Transverse colon (tissue), 4 donors: ENCODE results near the gene RAB6B. TPM values are rescaled to one million over a fixed set of nuclear protein-coding genes. Genes with fewer than 3 reads are reported as not detected.

Experiments
- DNase-seq: peaks from one replicate; pipeline ENCODE4 v3.0.0-alpha.2; 2019
- H3K27ac ChIP-seq, 4 donors: fragments of 200-600 bp; sonication (generic); 2 replicates each; pipeline ENCODE4 v1.5.1; 2016 to 2018; ENCODE audit warnings: inconsistent platforms in 4 of 4
- H3K27me3 ChIP-seq: fragments of 200-600 bp; sonication (generic); 2 replicates; pipeline ENCODE4 v1.5.1; 2017; ENCODE audit warnings: inconsistent platforms
- H3K36me3 ChIP-seq, 4 donors: fragments of 200-600 bp; sonication (generic); 2 replicates each; pipeline ENCODE4 v1.5.1; 2017 to 2019; ENCODE audit warnings: inconsistent platforms in 4 of 4
- H3K4me1 ChIP-seq, 4 donors: fragments of 200-600 bp; sonication (generic); 2 replicates each; pipeline ENCODE4 v1.5.1; 2017 to 2020; ENCODE audit warnings: inconsistent platforms in 4 of 4
- H3K4me3 ChIP-seq, 4 donors: fragments of 200-600 bp; sonication (generic); 1 replicate in 1 of 4; 2 replicates in 3 of 4; pipeline versions ENCODE4 v1.5.1 to v1.6.1; 2017 to 2019; ENCODE audit warnings: inconsistent platforms in 4 of 4
- H3K9me3 ChIP-seq, 2 donors: fragments of 200-600 bp; sonication (generic); 2 replicates each; pipeline ENCODE4 v1.5.1; 2017 to 2019; ENCODE audit warnings: inconsistent platforms in 2 of 2
- CTCF ChIP-seq, 5 experiments: fragments of 200-600 bp in 3 of 5; fragments of 450-650 bp in 2 of 5; sonication (generic) in 3 of 5; IDR thresholded peaks; 1 replicate in 2 of 5; 2 replicates in 3 of 5; pipeline ENCODE4 v1.5.1; 2016 to 2017; ENCODE audit warnings: antibody characterized with exemption in 5 of 5, inconsistent platforms in 3 of 5, mild to moderate bottlenecking in 2 of 5, moderate library complexity in 1 of 5
- EP300 ChIP-seq: sonication (generic); formaldehyde crosslinking; IDR thresholded peaks from one replicate; pipeline ENCODE4 v1.6.1; 2017; ENCODE audit warnings: antibody characterized with exemption, low read depth
- POLR2A ChIP-seq: fragments of 450-650 bp; IDR thresholded peaks from one replicate; pipeline ENCODE4 v1.6.1; 2016; ENCODE audit warnings: antibody characterized with exemption, mild to moderate bottlenecking, moderate library complexity
- POLR2AphosphoS5 ChIP-seq, 3 donors: sonication (generic); formaldehyde crosslinking; IDR thresholded peaks; one replicate each; pipeline ENCODE4 v1.6.1; 2016; ENCODE audit warnings: antibody characterized with exemption in 3 of 3
- WGBS, 2 donors: methylation state at CpG; one replicate each; pipeline ENCODE4 v1.1.5; 2018; ENCODE audit warnings: low coverage in 1 of 2; 5-methylcytosine and 5-hydroxymethylcytosine counted together
- in situ Hi-C, 4 donors: fragments of 200-750 bp; cut with MboI; loops; one replicate each; pipeline versions ENCODE4 v1.15.0 to v1.15.1; 2017; ENCODE audit warnings: low sequenced_read_pairs in 3 of 4, low pct_ligation_motif_present in 1 of 4, low pct_unique_long_range_greater_than_20kb in 1 of 4
- intact Hi-C: fragments of 100-400 bp; cut with DNase I; formaldehyde crosslinking; loops from one replicate; pipeline ENCODE4 v1.15.1; 2023; ENCODE audit warnings: low total_unique reads
- total RNA-seq, 4 donors: library from RNA; depleted of rRNA; stranded (reverse); fragments of >200 nt; gene quantifications; one replicate each; pipeline ENCODE4 v1.1.0, GENCODE V29; 2016

Gene RAB6B
- total RNA-seq, 4 donors from 2014 or later = 1.2 to 4.8 (median 2.2) TPM

- TF ChIP-seq POLR2A (no peak), POLR2AphosphoS5 (IDR thresholded peaks at IDR 0.05) (no peak), EP300 (no peak), CTCF (IDR thresholded peaks at IDR 0.05) (no peak)
- intact Hi-C loops = no loop called here
- Histone ChIP-seq H3K27me3 (no peaks in the 10 kb centered on the region), H3K36me3 (no peaks in the 10 kb centered on the region), H3K27ac (no peak overlapping the region), H3K4me1 (no peaks in the 10 kb centered on the region), H3K9me3 (no peaks in the 10 kb centered on the region), H3K4me3 (no peak overlapping the region)
- no peak for DNase-seq
- 94 to 100% methylated on average over 2 to 4 of the region's 4 CpGs for WGBS, 2 donors
- in situ Hi-C loops = no loop called here
Measured at GRCh38 chr3:133855002-133855370, 40.7 kb downstream of the RAB6B start.

GRCh38 chr3:133854264-133855001, 41.2 kb downstream of the RAB6B start:
- no peak overlapping the region for H3K4me3 ChIP-seq
- intact Hi-C loops = loop anchor here (5.0 kb wide), 1 partner anchor 137 kb away; no protein-coding TSS in a partner anchor
- DNase-seq = no peak

GRCh38 chr3:133853925-133854227, 41.8 kb downstream of the RAB6B start:
- intact Hi-C loops = loop anchor here (5.0 kb wide), 1 partner anchor 137 kb away; no protein-coding TSS in a partner anchor
- Histone ChIP-seq H3K9me3 (no peaks in the 10 kb centered on the region), H3K36me3 (no peaks in the 10 kb centered on the region), H3K27ac (no peak overlapping the region), H3K4me1 (no peaks in the 10 kb centered on the region), H3K27me3 (no peaks in the 10 kb centered on the region), H3K4me3 (no peak overlapping the region)
- no peak for DNase-seq
- TF ChIP-seq POLR2A = no peak
- no peak for TF ChIP-seq POLR2AphosphoS5 (IDR thresholded peaks at IDR 0.05)
- no peak for TF ChIP-seq EP300
- no peak for TF ChIP-seq CTCF (IDR thresholded peaks at IDR 0.05)
- in situ Hi-C loops = no loop called here
- 78 to 100% methylated on average over 1 to 2 of the region's 2 CpGs for WGBS, 2 donors

More at GRCh38 chr3:133854264-133855001, 41.2 kb downstream of the RAB6B start:
- in situ Hi-C loops = no loop called here
- no peaks in the 10 kb centered on the region for H3K9me3 ChIP-seq
- H3K27me3 ChIP-seq = no peaks in the 10 kb centered on the region
- H3K36me3 ChIP-seq = no peaks in the 10 kb centered on the region
- no peak overlapping the region for H3K27ac ChIP-seq
- no peaks in the 10 kb centered on the region for H3K4me1 ChIP-seq
- no peak for TF ChIP-seq CTCF (IDR thresholded peaks at IDR 0.05)
- TF ChIP-seq POLR2AphosphoS5 (IDR thresholded peaks at IDR 0.05) = no peak
- no peak for TF ChIP-seq POLR2A
- no peak for TF ChIP-seq EP300
- 66 to 76% methylated on average over 3 to 5 of the region's 5 CpGs for WGBS, 2 donors

GRCh38 chr3:133853063-133853924, 42.4 kb downstream of the RAB6B start:
- TF ChIP-seq EP300 (no peak), POLR2A (no peak), POLR2AphosphoS5 (IDR thresholded peaks at IDR 0.05) (no peak), CTCF (IDR thresholded peaks at IDR 0.05) (no peak)
- H3K27me3 ChIP-seq = no peaks in the 10 kb centered on the region
- no peak overlapping the region for H3K4me3 ChIP-seq
- intact Hi-C loops (loop anchor here (5.0 kb wide), 1 partner anchor 136 kb away; no protein-coding TSS in a partner anchor), in situ Hi-C loops (no loop called here)
- no peak for DNase-seq
- H3K4me1 ChIP-seq = no peaks in the 10 kb centered on the region
- no peaks in the 10 kb centered on the region for H3K36me3 ChIP-seq
- no peak overlapping the region for H3K27ac ChIP-seq
- H3K9me3 ChIP-seq = no peaks in the 10 kb centered on the region
- WGBS, 2 donors = 78 to 83% methylated on average over 3 to 5 of the region's 5 CpGs
